ENCODE measurements around the gene KDM4E.

DNA sequence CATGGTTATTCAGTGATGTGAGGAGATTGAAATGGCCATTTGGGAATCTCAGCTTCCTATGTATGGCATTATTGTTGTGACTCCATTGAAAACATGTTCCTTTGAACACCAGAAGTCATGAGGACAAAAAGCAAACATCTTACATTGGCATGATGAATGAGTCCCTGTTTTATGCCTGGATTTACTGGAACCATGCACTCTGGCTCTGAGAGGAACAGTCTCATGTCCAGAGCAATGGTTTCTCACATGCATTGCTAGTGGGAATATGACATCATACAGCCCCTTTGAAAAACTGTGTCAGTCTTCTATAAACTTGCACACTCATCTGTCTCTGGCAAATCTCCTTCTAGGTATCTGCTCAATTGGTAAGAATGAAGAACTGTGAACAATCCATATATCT lies 20.8 kb downstream of the KDM4E start:
- TF ChIP-seq POLR2A (IDR thresholded peaks at IDR 0.05; ENCODE audit: low read depth, low read length), result no peak
- no peak for TF ChIP-seq POLR2AphosphoS5 (IDR thresholded peaks at IDR 0.05; ENCODE audit: low read depth, low read length)

All from GM12892 (cell line).